Mesenchymal stem cell (in vitro differentiated cells and primary cell): Measurements from ENCODE around the gene ATXN7L1.

Source experiments
- DNase-seq: peaks from one replicate; pipeline ENCODE4 v3.0.0-alpha.2; 2013
- H2AFZ ChIP-seq: one replicate; pipeline ENCODE4 v1.6.1; 2013; ENCODE audit warnings: low read depth, mild to moderate bottlenecking, control low read depth, inconsistent platforms, low read length, moderate library complexity
- H2AK5ac ChIP-seq: 2 replicates; pipeline ENCODE4 v1.6.1; 2013; ENCODE audit warnings: low read length, moderate library complexity, mild to moderate bottlenecking, inconsistent platforms; ENCODE audit not compliant: severe bottlenecking
- H2BK120ac ChIP-seq: one replicate; pipeline ENCODE4 v1.6.1; 2013; ENCODE audit warnings: low read depth, mild to moderate bottlenecking, inconsistent platforms, low read length, moderate library complexity
- H2BK12ac ChIP-seq, 2 experiments: one replicate each; pipeline ENCODE4 v1.6.1; 2013; ENCODE audit warnings: inconsistent platforms in 2 of 2, low read length in 2 of 2, mild to moderate bottlenecking in 2 of 2, moderate library complexity in 2 of 2, control low read depth in 1 of 2
- H2BK15ac ChIP-seq: one replicate; pipeline ENCODE4 v1.6.1; 2013; ENCODE audit warnings: mild to moderate bottlenecking, low read depth, inconsistent platforms; ENCODE audit not compliant: poor library complexity, severe bottlenecking
- H2BK5ac ChIP-seq: 2 replicates; pipeline ENCODE4 v1.6.1; 2013; ENCODE audit warnings: low read depth, mild to moderate bottlenecking, low read length, control low read depth, inconsistent platforms; ENCODE audit not compliant: poor library complexity, severe bottlenecking
- H3K14ac ChIP-seq, 2 experiments: one replicate each; pipeline ENCODE4 v1.6.1; 2013; ENCODE audit warnings: inconsistent platforms in 2 of 2, low read length in 2 of 2, control low read depth in 1 of 2, mild to moderate bottlenecking in 1 of 2, moderate library complexity in 1 of 2
- H3K18ac ChIP-seq, 2 experiments: one replicate each; pipeline ENCODE4 v1.6.1; 2013; ENCODE audit warnings: inconsistent platforms in 2 of 2, low read length in 2 of 2, control low read depth in 1 of 2, low read depth in 1 of 2, mild to moderate bottlenecking in 1 of 2
- H3K23ac ChIP-seq, 2 experiments: one replicate each; pipeline ENCODE4 v1.6.1; 2013; ENCODE audit warnings: inconsistent platforms in 2 of 2, low read length in 2 of 2, mild to moderate bottlenecking in 2 of 2, moderate library complexity in 2 of 2, control low read depth in 1 of 2
- H3K27ac ChIP-seq: 2 replicates; pipeline ENCODE4 v1.5.1; 2013; ENCODE audit warnings: mild to moderate bottlenecking, moderate library complexity, low read length, control low read depth, inconsistent platforms; ENCODE audit not compliant: poor library complexity, severe bottlenecking
- H3K27me3 ChIP-seq, 2 experiments: 2 replicates each; pipeline versions ENCODE4 v1.6.1 to v1.7.0; 2013; ENCODE audit warnings: low read length in 2 of 2, mild to moderate bottlenecking in 2 of 2, moderate library complexity in 2 of 2, control low read depth in 1 of 2, inconsistent platforms in 1 of 2; ENCODE audit not compliant: control insufficient read depth in 1 of 2, insufficient read depth in 1 of 2
- H3K36me3 ChIP-seq, 2 experiments: 2 replicates each; pipeline versions ENCODE4 v1.6.1 to v1.7.0; 2013; ENCODE audit warnings: low read length in 2 of 2, control low read depth in 1 of 2, inconsistent platforms in 1 of 2, low read depth in 1 of 2, mild to moderate bottlenecking in 1 of 2; ENCODE audit not compliant: insufficient read depth in 2 of 2, control insufficient read depth in 1 of 2
- H3K4ac ChIP-seq, 2 experiments: one replicate each; pipeline ENCODE4 v1.6.1; 2013; ENCODE audit warnings: inconsistent platforms in 2 of 2, low read length in 2 of 2, mild to moderate bottlenecking in 2 of 2, moderate library complexity in 2 of 2, control low read depth in 1 of 2, low read depth in 1 of 2
- H3K4me1 ChIP-seq: 2 replicates; pipeline ENCODE4 v1.6.1; 2013; ENCODE audit warnings: low read depth, low read length, control low read depth; ENCODE audit not compliant: control insufficient read depth, insufficient read depth
- H3K4me2 ChIP-seq: 2 replicates; pipeline ENCODE4 v1.6.1; 2013; ENCODE audit warnings: low read length, mild to moderate bottlenecking, inconsistent platforms; ENCODE audit not compliant: poor library complexity, severe bottlenecking
- H3K4me3 ChIP-seq, 2 experiments: 2 replicates each; pipeline versions ENCODE4 v1.5.1 to v1.7.0; 2013; ENCODE audit warnings: low read length in 2 of 2, mild to moderate bottlenecking in 2 of 2, control low read depth in 1 of 2, low read depth in 1 of 2; ENCODE audit not compliant: insufficient read depth in 1 of 2
- H3K79me1 ChIP-seq: replicated peaks from 2 replicates; pipeline ENCODE4 v1.6.1; 2013; ENCODE audit warnings: mild to moderate bottlenecking, control low read depth, low read length, inconsistent platforms; ENCODE audit not compliant: poor library complexity, severe bottlenecking
- H3K9ac ChIP-seq: 2 replicates; pipeline ENCODE4 v1.7.0; 2013; ENCODE audit warnings: mild to moderate bottlenecking, low read length, moderate library complexity
- H3K9me3 ChIP-seq: 2 replicates; pipeline ENCODE4 v1.7.0; 2013; ENCODE audit warnings: mild to moderate bottlenecking, low read length; ENCODE audit not compliant: control insufficient read depth
- H4K8ac ChIP-seq: one replicate; pipeline ENCODE4 v1.6.1; 2013; ENCODE audit warnings: inconsistent platforms, mild to moderate bottlenecking, low read length, moderate library complexity
- H4K91ac ChIP-seq: one replicate; pipeline ENCODE4 v1.6.1; 2013; ENCODE audit warnings: mild to moderate bottlenecking, low read length, inconsistent platforms
- whole genome bisulfite sequencing: methylation state at CpG from one replicate; pipeline ENCODE4 v1.1.7; 2013; ENCODE audit warnings: mixed read lengths; 5-methylcytosine and 5-hydroxymethylcytosine counted together

ATXN7L1 gene

GRCh38 chr7:105769901-105770628 is 106.3 kb downstream of the ATXN7L1 start:
- no peak overlapping the region for H3K4me2 ChIP-seq
- H3K79me1 ChIP-seq = peaks cover 13% of the 10 kb centered on the region
- no peak overlapping the region for H2BK5ac ChIP-seq
- H2AFZ ChIP-seq = no peak overlapping the region
- DNase-seq = peak; percentile 65
- no peak overlapping the region for H3K27ac ChIP-seq
- no peak overlapping the region for H3K9ac ChIP-seq
- no peaks in the 10 kb centered on the region for H3K4me1 ChIP-seq
- peak overlapping the region; percentile 29 to 55 for H2BK12ac ChIP-seq
- peaks cover 8% of the 10 kb centered on the region for H3K9me3 ChIP-seq
- no peaks in the 10 kb centered on the region for H3K27me3 ChIP-seq
- H2BK15ac ChIP-seq = no peak overlapping the region
- H2AK5ac ChIP-seq = no peak overlapping the region
- H3K23ac ChIP-seq = no peak overlapping the region
- H3K36me3 ChIP-seq = peaks cover 0 to 13% of the 10 kb centered on the region in 2 experiments
- no peak overlapping the region for H4K91ac ChIP-seq
- H4K8ac ChIP-seq = peak overlapping the region; percentile 42
- no peak overlapping the region for H3K14ac ChIP-seq
- H3K4me3 ChIP-seq = no peak overlapping the region
- no peak overlapping the region for H3K4ac ChIP-seq
- 60% methylated on average over 6 of the region's 9 CpGs for WGBS
- no peak overlapping the region for H2BK120ac ChIP-seq
- H3K18ac ChIP-seq = peak overlapping the region; percentile 14 to 18

GRCh38 chr7:105768898-105769507 is 107.4 kb downstream of the ATXN7L1 start:
- H2BK120ac ChIP-seq = no peak overlapping the region
- no peak overlapping the region for H2BK15ac ChIP-seq
- H3K9ac ChIP-seq = no peak overlapping the region
- H2AFZ ChIP-seq = no peak overlapping the region
- no peak overlapping the region for H3K4ac ChIP-seq
- H3K4me1 ChIP-seq = no peaks in the 10 kb centered on the region
- peaks cover 11% of the 10 kb centered on the region for H3K79me1 ChIP-seq
- H3K4me2 ChIP-seq = no peak overlapping the region
- H2BK12ac ChIP-seq = no peak overlapping the region
- H3K27me3 ChIP-seq = no peaks in the 10 kb centered on the region
- peaks cover 8% of the 10 kb centered on the region for H3K9me3 ChIP-seq
- WGBS = over 99% methylated on average over 9 of the region's 9 CpGs
- no peak overlapping the region for H3K18ac ChIP-seq
- H3K23ac ChIP-seq = no peak overlapping the region
- no peak overlapping the region for H3K4me3 ChIP-seq
- no peak overlapping the region for H3K14ac ChIP-seq
- no peak overlapping the region for H3K27ac ChIP-seq
- H2BK5ac ChIP-seq = no peak overlapping the region
- DNase-seq = no peak
- peak overlapping the region; percentile 33 for H2AK5ac ChIP-seq
- no peak overlapping the region for H4K8ac ChIP-seq
- no peak overlapping the region for H4K91ac ChIP-seq
- H3K36me3 ChIP-seq = peaks cover 0 to 13% of the 10 kb centered on the region in 2 experiments

GRCh38 chr7:105768117-105768516 is 108.3 kb downstream of the ATXN7L1 start:
- H2BK12ac ChIP-seq = no peak overlapping the region
- WGBS = 100% methylated on average over 3 of the region's 3 CpGs
- H3K9me3 ChIP-seq = peaks cover 8% of the 10 kb centered on the region
- H2BK120ac ChIP-seq = no peak overlapping the region
- H3K79me1 ChIP-seq = peaks cover 12% of the 10 kb centered on the region
- no peak overlapping the region for H3K4me2 ChIP-seq
- H2BK15ac ChIP-seq = no peak overlapping the region
- no peak overlapping the region for H3K14ac ChIP-seq
- peaks cover 0 to 13% of the 10 kb centered on the region in 2 experiments for H3K36me3 ChIP-seq
- no peak overlapping the region for H3K27ac ChIP-seq
- no peak overlapping the region for H4K8ac ChIP-seq
- no peak for DNase-seq
- H3K4ac ChIP-seq = no peak overlapping the region
- H3K4me1 ChIP-seq = no peaks in the 10 kb centered on the region
- H3K27me3 ChIP-seq = no peaks in the 10 kb centered on the region
- H4K91ac ChIP-seq = no peak overlapping the region
- H2AK5ac ChIP-seq = no peak overlapping the region
- no peak overlapping the region for H3K4me3 ChIP-seq
- no peak overlapping the region for H2BK5ac ChIP-seq
- no peak overlapping the region for H3K23ac ChIP-seq
- H3K9ac ChIP-seq = no peak overlapping the region
- no peak overlapping the region for H3K18ac ChIP-seq
- no peak overlapping the region for H2AFZ ChIP-seq

- H2BK5ac ChIP-seq = no peak overlapping the region
- H3K4me1 ChIP-seq = no peaks in the 10 kb centered on the region
- H2BK12ac ChIP-seq = no peak overlapping the region
- 96% methylated on average over 14 of the region's 14 CpGs for WGBS
- no peak overlapping the region for H3K9ac ChIP-seq
- H3K4me2 ChIP-seq = no peak overlapping the region
- no peaks in the 10 kb centered on the region for H3K27me3 ChIP-seq
- H2AFZ ChIP-seq = no peak overlapping the region
- no peak overlapping the region for H3K14ac ChIP-seq
- H3K18ac ChIP-seq = no peak overlapping the region
- DNase-seq = no peak
- no peak overlapping the region for H3K27ac ChIP-seq
- H3K79me1 ChIP-seq = peaks cover 13% of the 10 kb centered on the region
- H4K8ac ChIP-seq = no peak overlapping the region
- no peak overlapping the region for H3K23ac ChIP-seq
- no peak overlapping the region for H2BK120ac ChIP-seq
- H2AK5ac ChIP-seq = no peak overlapping the region
- H2BK15ac ChIP-seq = no peak overlapping the region
- peaks cover 4% of the 10 kb centered on the region for H3K9me3 ChIP-seq
- H4K91ac ChIP-seq = no peak overlapping the region
- no peak overlapping the region for H3K4ac ChIP-seq
- no peak overlapping the region for H3K4me3 ChIP-seq
- H3K36me3 ChIP-seq = peaks cover 0 to 10% of the 10 kb centered on the region in 2 experiments
Observed at GRCh38 chr7:105766421-105767073, 109.9 kb downstream of the ATXN7L1 start.
